ENCODE measurements around the gene PNPLA7. TPM values are rescaled to one million over a fixed set of nuclear protein-coding genes. Genes with fewer than 3 reads are reported as not detected.

Gene PNPLA7
- total RNA-seq, 4 donors from 2014 or later: 10.1 to 23.6 (median 11.6) TPM

DNA sequence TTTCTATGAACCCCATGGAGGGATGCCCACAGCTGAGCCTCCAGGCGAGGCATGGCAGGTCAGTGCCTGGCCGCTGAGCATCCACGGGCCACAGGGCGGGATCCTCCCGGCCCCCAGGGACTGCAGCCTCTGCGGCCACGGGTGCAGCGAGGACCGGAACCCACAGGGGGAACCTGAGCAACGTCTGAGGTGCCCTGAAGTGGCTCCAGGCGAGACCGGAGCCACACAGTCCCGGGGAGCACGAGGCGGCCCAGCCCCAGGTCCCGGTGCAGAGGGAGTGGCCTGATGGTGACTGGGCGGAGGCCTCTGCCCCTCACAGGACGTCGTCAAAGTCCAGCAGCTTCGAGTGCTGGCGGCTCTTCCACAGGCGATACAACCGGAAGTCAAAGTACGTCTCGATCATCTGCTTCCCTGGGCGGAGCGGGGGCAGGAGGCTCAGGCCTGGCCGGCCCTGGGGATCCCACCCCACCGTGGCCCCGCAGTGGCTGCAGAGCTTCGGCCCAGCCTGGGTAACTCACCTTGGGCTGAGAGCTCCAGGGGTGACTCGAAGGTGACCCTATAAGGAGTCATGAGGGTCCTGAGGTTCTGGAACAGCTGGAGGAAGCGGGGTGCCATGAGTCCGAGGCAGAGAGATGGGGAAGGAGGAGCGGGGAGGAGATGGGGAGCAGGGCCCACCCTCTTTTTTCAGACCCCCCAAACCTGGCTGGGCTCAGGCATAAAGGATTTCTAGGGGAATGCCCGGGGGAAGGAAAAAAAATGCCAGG is 100.9 kb downstream of the PNPLA7 start:
- H3K27me3 ChIP-seq: no peaks in the 10 kb centered on the region
- no peaks in the 10 kb centered on the region for H3K9me3 ChIP-seq
- TF ChIP-seq POLR2A (IDR thresholded peaks at IDR 0.05): no peak
- TF ChIP-seq, protein P1, sequence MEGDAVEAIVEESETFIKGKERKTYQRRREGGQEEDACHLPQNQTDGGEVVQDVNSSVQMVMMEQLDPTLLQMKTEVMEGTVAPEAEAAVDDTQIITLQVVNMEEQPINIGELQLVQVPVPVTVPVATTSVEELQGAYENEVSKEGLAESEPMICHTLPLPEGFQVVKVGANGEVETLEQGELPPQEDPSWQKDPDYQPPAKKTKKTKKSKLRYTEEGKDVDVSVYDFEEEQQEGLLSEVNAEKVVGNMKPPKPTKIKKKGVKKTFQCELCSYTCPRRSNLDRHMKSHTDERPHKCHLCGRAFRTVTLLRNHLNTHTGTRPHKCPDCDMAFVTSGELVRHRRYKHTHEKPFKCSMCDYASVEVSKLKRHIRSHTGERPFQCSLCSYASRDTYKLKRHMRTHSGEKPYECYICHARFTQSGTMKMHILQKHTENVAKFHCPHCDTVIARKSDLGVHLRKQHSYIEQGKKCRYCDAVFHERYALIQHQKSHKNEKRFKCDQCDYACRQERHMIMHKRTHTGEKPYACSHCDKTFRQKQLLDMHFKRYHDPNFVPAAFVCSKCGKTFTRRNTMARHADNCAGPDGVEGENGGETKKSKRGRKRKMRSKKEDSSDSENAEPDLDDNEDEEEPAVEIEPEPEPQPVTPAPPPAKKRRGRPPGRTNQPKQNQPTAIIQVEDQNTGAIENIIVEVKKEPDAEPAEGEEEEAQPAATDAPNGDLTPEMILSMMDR (IDR thresholded peaks at IDR 0.05): no peak
- 87 to 90% methylated on average over 25 to 36 of the region's 36 CpGs for WGBS, 2 donors
- no peak overlapping the region for H3K4me3 ChIP-seq (replicated peaks in 1 of 3)
- H3K36me3 ChIP-seq: no peaks in the 10 kb centered on the region
- DNase-seq: no peak
- H3K4me1 ChIP-seq: peaks cover 2 to 15% of the 10 kb centered on the region in 2 donors
- intact Hi-C loops (cut with DNase I): no loop called here
- H3K27ac ChIP-seq: no peak overlapping the region

DNA sequence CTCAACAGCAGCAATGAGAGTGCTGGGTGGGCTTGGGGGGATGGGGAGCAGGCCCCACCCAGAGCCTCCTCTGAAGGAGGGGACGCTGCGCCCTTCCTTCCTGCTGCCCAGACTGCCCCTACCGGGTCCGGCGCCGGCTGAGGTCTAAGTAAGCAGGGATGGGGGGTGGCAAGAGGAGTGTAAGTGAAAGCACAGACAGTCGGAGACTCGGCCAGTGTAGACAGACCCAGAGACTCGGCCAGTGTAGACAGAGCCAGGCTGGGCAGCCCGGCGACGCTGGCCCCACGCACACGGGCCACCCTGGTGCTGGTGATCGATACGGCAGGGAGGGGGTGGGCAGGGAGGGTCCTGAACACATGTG is 101.6 kb downstream of the PNPLA7 start:
- no peaks in the 10 kb centered on the region for H3K27me3 ChIP-seq
- intact Hi-C loops (cut with DNase I): no loop called here
- TF ChIP-seq, protein P1 (IDR thresholded peaks at IDR 0.05): no peak
- TF ChIP-seq POLR2A (IDR thresholded peaks at IDR 0.05): no peak
- WGBS, 2 donors: 88 to 98% methylated on average over 10 to 13 of the region's 16 CpGs
- DNase-seq: no peak
- H3K36me3 ChIP-seq: no peaks in the 10 kb centered on the region
- H3K4me3 ChIP-seq (replicated peaks in 1 of 3): no peak overlapping the region
- no peak overlapping the region for H3K27ac ChIP-seq
- H3K4me1 ChIP-seq: peaks cover 0 to 12% of the 10 kb centered on the region in 2 donors
- no peaks in the 10 kb centered on the region for H3K9me3 ChIP-seq

DNA sequence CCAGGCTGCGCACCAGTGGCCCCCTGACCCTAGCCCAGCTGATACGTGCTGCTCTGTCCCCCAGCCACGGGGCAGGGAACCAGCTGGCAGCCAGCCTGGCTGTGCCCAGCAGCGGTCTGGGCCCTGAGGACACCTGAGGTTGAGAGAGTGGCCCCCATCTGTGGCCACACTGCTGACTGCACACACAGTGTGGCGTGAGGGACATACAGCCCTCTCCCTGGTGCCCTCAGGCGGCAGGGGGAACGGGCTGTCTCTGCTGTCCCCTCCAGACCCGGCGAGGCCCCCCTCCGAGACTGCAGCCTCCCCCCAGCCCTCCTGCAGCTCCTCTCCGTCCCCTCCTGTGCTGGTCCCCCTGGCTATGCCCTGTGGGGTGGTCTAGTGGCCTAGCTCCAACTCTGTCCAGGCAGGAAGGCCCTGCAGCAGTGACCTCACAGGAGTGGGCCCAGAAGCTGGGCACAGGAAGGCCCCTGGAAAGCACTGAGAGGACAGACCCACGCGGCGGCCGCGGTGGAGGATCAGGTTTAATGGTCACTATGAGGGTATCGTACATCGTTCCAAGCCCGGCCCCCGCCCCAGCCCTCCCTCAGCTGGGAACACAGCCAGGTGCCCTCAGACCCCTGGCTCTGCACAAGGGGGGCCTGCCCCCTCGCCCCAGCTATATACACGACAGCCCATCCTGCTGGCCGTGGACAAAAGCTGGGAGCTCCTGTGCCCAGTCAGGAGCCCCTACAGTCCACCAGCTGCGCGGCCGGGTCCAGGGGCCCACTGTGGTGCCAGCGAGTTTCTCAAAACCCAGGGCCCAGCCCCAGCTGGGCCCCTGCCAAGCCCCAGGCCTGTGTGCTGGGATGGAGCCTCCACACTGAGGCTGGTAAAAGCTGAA is 102.2 kb downstream of the PNPLA7 start:
- TF ChIP-seq POLR2A (IDR thresholded peaks at IDR 0.05): no peak
- TF ChIP-seq, protein P1 (IDR thresholded peaks at IDR 0.05): no peak
- 89 to 94% methylated on average over 8 to 17 of the region's 27 CpGs for WGBS, 2 donors
- Histone ChIP-seq H3K27me3 (no peaks in the 10 kb centered on the region), H3K27ac (no peak overlapping the region), H3K4me1 (peaks cover 0 to 9% of the 10 kb centered on the region in 2 donors), H3K9me3 (no peaks in the 10 kb centered on the region), H3K36me3 (no peaks in the 10 kb centered on the region), H3K4me3 (replicated peaks in 1 of 3) (no peak overlapping the region)
- peak in 1 of 2 donors; percentile 1 for DNase-seq
- intact Hi-C loops (cut with DNase I): no loop called here

DNA sequence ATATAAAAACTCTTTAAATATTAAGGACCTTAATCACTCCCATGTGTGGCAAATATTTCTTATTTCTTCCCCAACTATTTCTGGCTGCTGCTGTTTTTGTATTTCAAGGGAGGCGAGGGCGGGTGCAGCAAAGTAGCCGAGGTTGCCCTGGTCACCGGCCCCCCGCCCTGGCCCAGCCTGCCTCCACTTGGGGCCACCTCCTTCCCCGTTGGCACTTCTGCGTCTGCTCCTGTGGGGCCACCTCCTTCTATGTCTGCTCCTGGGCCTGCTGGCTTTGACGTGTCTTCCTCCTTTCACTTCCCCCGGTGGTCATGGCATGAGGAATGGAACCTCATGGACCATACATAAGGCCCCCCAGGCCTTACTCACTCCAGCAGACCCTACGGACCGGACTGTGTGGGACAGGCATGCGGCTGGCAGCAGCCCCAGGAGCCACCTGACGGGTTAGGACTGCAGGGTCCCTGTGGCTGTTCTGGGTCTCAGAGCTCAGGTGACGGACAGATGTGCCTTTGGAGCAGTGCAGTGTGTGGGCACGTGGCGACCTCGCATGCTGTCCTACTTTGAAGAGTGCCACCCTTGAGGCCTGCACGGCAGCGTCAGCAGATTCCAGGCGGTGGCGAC is 103.2 kb downstream of the PNPLA7 start:
- H3K9me3 ChIP-seq: no peaks in the 10 kb centered on the region
- peaks cover 0 to 10% of the 10 kb centered on the region in 2 donors for H3K4me1 ChIP-seq
- DNase-seq: peak in 1 of 2 donors; percentile 1
- no peaks in the 10 kb centered on the region for H3K27me3 ChIP-seq
- TF ChIP-seq, protein P1 (IDR thresholded peaks at IDR 0.05): no peak
- no peak for TF ChIP-seq POLR2A (IDR thresholded peaks at IDR 0.05)
- intact Hi-C loops (cut with DNase I): no loop called here
- H3K36me3 ChIP-seq: no peaks in the 10 kb centered on the region
- WGBS, 2 donors: 80 to 83% methylated on average over 15 to 18 of the region's 21 CpGs
- no peak overlapping the region for H3K4me3 ChIP-seq (replicated peaks in 1 of 3)
- no peak overlapping the region for H3K27ac ChIP-seq

Measured in thyroid gland (tissue), 4 donors.